Adrenal gland (tissue), 5 donors: ENCODE results near the gene PATL2.

ENCODE experiments used
- POLR2A ChIP-seq, 2 donors: fragments of 450-650 bp; IDR thresholded peaks; one replicate each; pipeline ENCODE4 v1.6.1; 2017; ENCODE audit warnings: antibody characterized with exemption in 2 of 2, mild to moderate bottlenecking in 2 of 2, moderate library complexity in 1 of 2
- TF ChIP-seq, protein P1 (sequence below), 6 experiments: fragments of 450-650 bp in 4 of 6; fragments of 200-600 bp in 2 of 6; sonication (generic) in 1 of 6; IDR thresholded peaks; 1 replicate in 5 of 6; 2 replicates in 1 of 6; pipeline versions ENCODE4 v1.5.1 to v1.8.0; 2016 to 2021; ENCODE audit warnings: antibody characterized with exemption in 6 of 6, mild to moderate bottlenecking in 2 of 6, moderate library complexity in 1 of 6
- donor health status: DM: no; HTN: no; CAD: no.

DNA sequence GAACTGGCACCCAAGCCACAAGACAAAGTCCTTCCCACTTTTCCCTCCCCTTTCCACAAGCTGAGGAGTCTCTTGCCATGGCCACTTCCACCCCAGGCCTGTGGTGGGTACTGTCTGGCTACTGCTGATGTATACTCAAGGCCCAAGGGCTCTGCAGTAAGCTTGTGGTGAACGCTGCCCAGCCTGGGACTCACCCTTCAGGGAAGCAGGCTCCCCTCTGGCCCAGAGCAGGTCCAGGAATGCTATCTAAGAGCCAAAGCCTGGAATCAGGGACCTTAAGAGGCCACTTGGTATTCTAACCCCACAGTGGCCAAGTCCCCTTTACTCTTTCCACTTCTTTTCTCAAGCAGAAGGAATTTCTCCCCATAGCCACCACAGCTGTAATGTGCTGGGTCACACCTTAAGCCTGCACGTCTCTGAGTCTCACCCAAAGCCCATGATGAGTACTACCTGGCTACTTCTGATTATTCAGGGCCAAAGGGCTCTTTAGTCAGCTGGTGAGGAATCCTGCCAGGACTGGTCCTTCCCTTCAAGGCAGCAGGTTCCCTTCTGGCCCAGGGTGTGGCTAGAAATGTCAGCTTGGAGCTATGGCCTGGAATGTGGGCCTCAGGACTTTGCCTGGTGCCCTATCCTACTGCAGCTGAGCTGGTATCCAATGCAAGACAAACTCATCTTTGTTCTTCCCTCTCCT is 4.0 kb downstream of the PATL2 start:
- TF ChIP-seq, protein P1, sequence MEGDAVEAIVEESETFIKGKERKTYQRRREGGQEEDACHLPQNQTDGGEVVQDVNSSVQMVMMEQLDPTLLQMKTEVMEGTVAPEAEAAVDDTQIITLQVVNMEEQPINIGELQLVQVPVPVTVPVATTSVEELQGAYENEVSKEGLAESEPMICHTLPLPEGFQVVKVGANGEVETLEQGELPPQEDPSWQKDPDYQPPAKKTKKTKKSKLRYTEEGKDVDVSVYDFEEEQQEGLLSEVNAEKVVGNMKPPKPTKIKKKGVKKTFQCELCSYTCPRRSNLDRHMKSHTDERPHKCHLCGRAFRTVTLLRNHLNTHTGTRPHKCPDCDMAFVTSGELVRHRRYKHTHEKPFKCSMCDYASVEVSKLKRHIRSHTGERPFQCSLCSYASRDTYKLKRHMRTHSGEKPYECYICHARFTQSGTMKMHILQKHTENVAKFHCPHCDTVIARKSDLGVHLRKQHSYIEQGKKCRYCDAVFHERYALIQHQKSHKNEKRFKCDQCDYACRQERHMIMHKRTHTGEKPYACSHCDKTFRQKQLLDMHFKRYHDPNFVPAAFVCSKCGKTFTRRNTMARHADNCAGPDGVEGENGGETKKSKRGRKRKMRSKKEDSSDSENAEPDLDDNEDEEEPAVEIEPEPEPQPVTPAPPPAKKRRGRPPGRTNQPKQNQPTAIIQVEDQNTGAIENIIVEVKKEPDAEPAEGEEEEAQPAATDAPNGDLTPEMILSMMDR (IDR thresholded peaks at IDR 0.05): no peak
- no peak for TF ChIP-seq POLR2A (IDR thresholded peaks at IDR 0.05)
